HepG2 (cell line): Measurements from ENCODE around the gene TAF7. TPM values are rescaled to one million over a fixed set of nuclear protein-coding genes. Genes with fewer than 3 reads are reported as not detected.

Experiments used
- ATAC-seq: fragments of 200-7000 bp; cut with Tn5 transposase; 3 replicates; pipeline ENCODE4 v1.9.1; 2020; ENCODE audit warnings: mild to moderate bottlenecking, moderate library complexity
- BruUV-seq: library from RNA; stranded (reverse); fragments of 400-500 nt; replicated peaks from 2 replicates; lab custom pipeline; 2021; lab: Mats Ljungman, UMichigan
- CTCF ChIA-PET: fragments of 300-600 bp; formaldehyde crosslinking; extraction: SDS; loops from one replicate; lab custom pipeline; 2021; ENCODE audit warnings: low total read pairs, inconsistent platforms, low intra/inter-chr PET ratio; lab: Yijun Ruan, JAX
- POLR2A ChIA-PET: fragments of 350-600 bp; sonication (Branson Sonifier 250); formaldehyde crosslinking; loops from one replicate; lab custom pipeline; 2020; ENCODE audit warnings: antibody characterized with exemption, inconsistent platforms; lab: Yijun Ruan, JAX
- DNase-seq: peaks from one replicate; pipeline ENCODE4 v3.0.0-alpha.2; 2015; ENCODE audit warnings: low spot score
- FAIRE-seq: peaks from 3 replicates; lab custom pipeline; 2011; peaks lifted over from hg19 to GRCh38; lab: Jason Lieb, UNC
- H2AFZ ChIP-seq: one replicate; pipeline ENCODE4 v1.6.1; 2011; ENCODE audit warnings: low read length, inconsistent platforms
- H3K27ac ChIP-seq: fragments of 300-600 bp; 3 replicates; pipeline ENCODE4 v1.8.0; 2011; ENCODE audit warnings: mixed run types, mild to moderate bottlenecking, mixed read lengths, low read length, inconsistent platforms; ENCODE audit not compliant: insufficient read depth; ENCODE audit errors: extremely low read length
- H3K27me3 ChIP-seq, 2 experiments: fragments of 200-600 bp in 1 of 2; 2 replicates in 1 of 2; 3 replicates in 1 of 2; pipeline versions ENCODE4 v1.6.0 to v1.8.0; 2011; ENCODE audit warnings: low read length in 2 of 2, mild to moderate bottlenecking in 2 of 2, moderate library complexity in 2 of 2, inconsistent platforms in 1 of 2; ENCODE audit not compliant: insufficient read depth in 2 of 2, control insufficient read depth in 1 of 2
- H3K36me3 ChIP-seq, 2 experiments: fragments of 200-600 bp in 1 of 2; replicated peaks in 1 of 2; 2 replicates in 1 of 2; 3 replicates in 1 of 2; pipeline versions ENCODE4 v1.5.1 to v1.8.0; 2011; ENCODE audit warnings: low read length in 2 of 2, inconsistent platforms in 1 of 2; ENCODE audit not compliant: insufficient read depth in 2 of 2, control insufficient read depth in 1 of 2
- H3K4me1 ChIP-seq: 2 replicates; pipeline ENCODE4 v1.5.1; 2012; ENCODE audit warnings: low read length, inconsistent platforms; ENCODE audit not compliant: insufficient read depth
- H3K4me2 ChIP-seq: 2 replicates; pipeline ENCODE4 v1.6.0; 2011; ENCODE audit warnings: low read depth, low read length, inconsistent platforms
- H3K4me3 ChIP-seq, 3 experiments: fragments of 200-600 bp in 1 of 3; sonication (generic), shearing (Covaris generic) in 1 of 3; replicated peaks in 1 of 3; 2 replicates each; pipeline ENCODE4 v1.5.1; 2011 to 2016; ENCODE audit warnings: low read length in 3 of 3, inconsistent platforms in 2 of 3, low read depth in 2 of 3, mild to moderate bottlenecking in 2 of 3, control low read depth in 1 of 3, mixed read lengths in 1 of 3; ENCODE audit not compliant: insufficient read depth in 1 of 3
- H3K79me2 ChIP-seq: one replicate; pipeline ENCODE4 v1.6.1; 2011; ENCODE audit warnings: low read length, inconsistent platforms; ENCODE audit not compliant: insufficient read depth
- H3K9ac ChIP-seq: 2 replicates; pipeline ENCODE4 v1.6.0; 2011; ENCODE audit warnings: mild to moderate bottlenecking, low read depth, low read length, inconsistent platforms; ENCODE audit not compliant: insufficient read depth
- H3K9me3 ChIP-seq: 2 replicates; pipeline ENCODE4 v1.5.1; 2012; ENCODE audit warnings: mild to moderate bottlenecking, low read length
- H4K20me1 ChIP-seq: 2 replicates; pipeline ENCODE4 v1.6.0; 2011; ENCODE audit warnings: inconsistent platforms, mild to moderate bottlenecking, low read length, moderate library complexity; ENCODE audit not compliant: insufficient read depth
- CBX1 ChIP-seq: IDR thresholded peaks from one replicate; pipeline ENCODE4 v1.6.1; 2016; ENCODE audit warnings: antibody characterized with exemption, low read depth
- CREB1 ChIP-seq, 2 experiments: fragments of 450-650 bp in 1 of 2; IDR thresholded peaks; 2 replicates each; pipeline ENCODE4 v1.6.1; 2016 to 2017; ENCODE audit warnings: control low read depth in 1 of 2, mild to moderate bottlenecking in 1 of 2, missing compliant biosample characterization in 1 of 2, missing genetic modification characterization in 1 of 2
- E2F2 ChIP-seq: sonication (generic); formaldehyde crosslinking; IDR thresholded peaks from 2 replicates; pipeline ENCODE4 v1.4.0; 2020; ENCODE audit warnings: missing genetic modification reagents, borderline replicate concordance
- FOXA3 ChIP-seq: IDR thresholded peaks from 2 replicates; pipeline ENCODE4 v1.6.1; 2016; ENCODE audit warnings: missing genetic modification reagents, missing compliant biosample characterization
- HINFP ChIP-seq: sonication (generic); formaldehyde crosslinking; IDR thresholded peaks from 2 replicates; pipeline ENCODE4 v1.4.0; 2020; ENCODE audit warnings: low read depth, mild to moderate bottlenecking, missing genetic modification reagents
- IRF2 ChIP-seq: IDR thresholded peaks from 2 replicates; pipeline ENCODE4 v1.6.1; 2018; ENCODE audit warnings: missing genetic modification reagents, missing compliant biosample characterization
- NFE2 ChIP-seq: sonication (generic); formaldehyde crosslinking; IDR thresholded peaks from 2 replicates; pipeline ENCODE4 v1.4.0; 2020; ENCODE audit warnings: missing genetic modification reagents
- NR0B2 ChIP-seq: sonication (generic); formaldehyde crosslinking; IDR thresholded peaks from 2 replicates; pipeline ENCODE4 v1.4.0; 2020; ENCODE audit warnings: mild to moderate bottlenecking, missing genetic modification reagents
- PCBP2 ChIP-seq: fragments of 200-400 bp; formaldehyde crosslinking; optimal IDR thresholded peaks from 2 replicates; pipeline ENCODE3; 2018; ENCODE audit warnings: low read length, low read depth; ENCODE audit not compliant: poor library complexity, severe bottlenecking
- TFAP4 ChIP-seq: sonication (generic); IDR thresholded peaks from 2 replicates; pipeline ENCODE4 v1.6.1; 2016; ENCODE audit warnings: low read depth, borderline replicate concordance
- ZBTB25 ChIP-seq: IDR thresholded peaks from 2 replicates; pipeline ENCODE4 v1.6.1; 2018; ENCODE audit warnings: missing genetic modification reagents
- ZNF460 ChIP-seq: sonication (generic); formaldehyde crosslinking; IDR thresholded peaks from 2 replicates; pipeline ENCODE4 v1.5.1; 2020; ENCODE audit warnings: missing genetic modification reagents, mild to moderate bottlenecking, borderline replicate concordance
- ZNF652 ChIP-seq: IDR thresholded peaks from 2 replicates; pipeline ENCODE4 v1.6.1; 2016; ENCODE audit warnings: low read depth, borderline replicate concordance
- ZNF790 ChIP-seq: sonication (generic); formaldehyde crosslinking; IDR thresholded peaks from 2 replicates; pipeline ENCODE4 v1.8.0; 2022; ENCODE audit warnings: missing genetic modification reagents, mild to moderate bottlenecking, borderline replicate concordance
- WGBS: methylation state at CpG from one replicate; pipeline ENCODE4 v1.1.6; 2017; ENCODE audit warnings: low lambda C conversion rate; 5-methylcytosine and 5-hydroxymethylcytosine counted together
- in situ Hi-C: cut with HindIII; loops from 2 replicates; pipeline ENCODE4 v1.10.0; 2017; ENCODE audit warnings: low pct_unique_long_range_greater_than_20kb; ENCODE audit not compliant: extremely low pct_ligation_motif_present
- intact Hi-C: fragments of 100-400 bp; cut with micrococcal nuclease; formaldehyde crosslinking; loops from one replicate; pipeline ENCODE4 v1.10.0; 2022; ENCODE audit not compliant: unreplicated experiment
- polyA plus RNA-seq, 8 experiments: library from polyadenylated mRNA; depleted of rRNA in 3 of 8; stranded (reverse) in 7 of 8; unstranded in 1 of 8; fragments of >200 nt; fragmentation: Illumina TruSeq in 4 of 8; extraction: Trizol in 4 of 8; gene quantifications; 2 replicates each; pipeline versions ENCODE4 v1.2.1 to v1.2.3, GENCODE V29; 2011 to 2016; ENCODE audit warnings: low read depth in 4 of 8, missing spikeins in 1 of 8, mixed read lengths in 1 of 8; ENCODE audit not compliant: insufficient read depth in 1 of 8
- total RNA-seq, 5 experiments: library from RNA; depleted of rRNA; stranded (reverse); fragments of >200 nt; fragmentation: Illumina TruSeq; extraction: Trizol; gene quantifications; 2 replicates each; pipeline ENCODE4 v1.2.3, GENCODE V29; 2016; ENCODE audit warnings: low read depth in 1 of 5

The TAF7 gene
- total and polyA plus RNA-seq, 2 of the 13 experiments (the other 11 are each of a cell fraction or from before 2014, with no cell fraction given) = 41.6 to 61.5 TPM

- ATAC-seq (no peak), DNase-seq (no peak), FAIRE-seq (no peak)
- H3K4me1 ChIP-seq = peaks cover 31% of the 10 kb centered on the region
- no peak overlapping the region for H3K27ac ChIP-seq
- H3K9me3 ChIP-seq = peaks cover 26% of the 10 kb centered on the region
- H3K9ac ChIP-seq = no peak overlapping the region
- H3K4me3 ChIP-seq = no peak overlapping the region
- in situ Hi-C loops = no loop called here
- H4K20me1 ChIP-seq = no peaks in the 10 kb centered on the region
- ChIA-PET CTCF (no interaction called here), POLR2A (no interaction called here)
- no peaks in the 10 kb centered on the region; a peak in 1 of 5 replicates for H3K27me3 ChIP-seq
- H3K79me2 ChIP-seq = peaks cover 23% of the 10 kb centered on the region
- H3K4me2 ChIP-seq = no peak overlapping the region
- no TSS peak for BruUV-seq
- H2AFZ ChIP-seq = no peak overlapping the region
- peaks cover 4 to 14% of the 10 kb centered on the region in 2 experiments for H3K36me3 ChIP-seq
- 47% methylated on average over 3 of the region's 3 CpGs for WGBS
- intact Hi-C loops = no loop called here
- TF ChIP-seq E2F2 (CRISPR knock-in tag) = no peak
- TF ChIP-seq NR0B2 (CRISPR knock-in tag) = no peak
- TF ChIP-seq NFE2 (CRISPR knock-in tag) = no peak
- TF ChIP-seq CBX1 = no peak
- no peak for TF ChIP-seq CREB1 (IDR thresholded peaks at IDR 0.05)
- TF ChIP-seq CREB1 (CRISPR knock-in tag; IDR thresholded peaks at IDR 0.05) = no peak
- no peak for TF ChIP-seq TFAP4
- TF ChIP-seq ZNF790 (CRISPR knock-in tag) = no peak
- TF ChIP-seq ZNF652 (CRISPR knock-in tag) = no peak
- no peak for TF ChIP-seq PCBP2
- TF ChIP-seq HINFP (CRISPR knock-in tag) = no peak
- no peak for TF ChIP-seq FOXA3 (CRISPR knock-in tag)
- no peak for TF ChIP-seq ZBTB25 (CRISPR knock-in tag)
- TF ChIP-seq ZNF460 (CRISPR knock-in tag) = no peak
- TF ChIP-seq IRF2 (CRISPR knock-in tag) = no peak
These were observed 1.7 kb upstream of the TAF7 start for GRCh38 chr5:141322261-141322660.
